ENCODE data around the gene BAZ2B.

DNA sequence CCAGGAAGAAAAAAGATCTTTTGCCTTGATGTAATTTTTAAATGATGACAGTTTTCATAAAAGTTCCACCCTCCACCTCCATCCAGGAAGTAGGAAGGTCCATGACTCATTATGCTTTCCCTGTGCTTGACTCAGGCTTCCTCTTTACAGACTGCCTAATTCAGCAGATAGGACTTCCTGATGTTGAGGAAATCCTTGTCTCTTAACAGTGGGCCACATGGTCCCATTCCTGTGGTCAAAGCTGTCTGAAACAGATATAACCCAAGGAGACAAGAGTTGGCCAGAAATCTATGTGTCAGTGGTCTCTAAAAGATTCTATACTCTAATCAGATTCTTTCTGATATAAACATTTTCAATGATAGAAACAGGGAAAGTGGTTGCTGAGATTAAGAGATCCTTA is 119.1 kb downstream of the BAZ2B start:
- TF ChIP-seq, protein P1, sequence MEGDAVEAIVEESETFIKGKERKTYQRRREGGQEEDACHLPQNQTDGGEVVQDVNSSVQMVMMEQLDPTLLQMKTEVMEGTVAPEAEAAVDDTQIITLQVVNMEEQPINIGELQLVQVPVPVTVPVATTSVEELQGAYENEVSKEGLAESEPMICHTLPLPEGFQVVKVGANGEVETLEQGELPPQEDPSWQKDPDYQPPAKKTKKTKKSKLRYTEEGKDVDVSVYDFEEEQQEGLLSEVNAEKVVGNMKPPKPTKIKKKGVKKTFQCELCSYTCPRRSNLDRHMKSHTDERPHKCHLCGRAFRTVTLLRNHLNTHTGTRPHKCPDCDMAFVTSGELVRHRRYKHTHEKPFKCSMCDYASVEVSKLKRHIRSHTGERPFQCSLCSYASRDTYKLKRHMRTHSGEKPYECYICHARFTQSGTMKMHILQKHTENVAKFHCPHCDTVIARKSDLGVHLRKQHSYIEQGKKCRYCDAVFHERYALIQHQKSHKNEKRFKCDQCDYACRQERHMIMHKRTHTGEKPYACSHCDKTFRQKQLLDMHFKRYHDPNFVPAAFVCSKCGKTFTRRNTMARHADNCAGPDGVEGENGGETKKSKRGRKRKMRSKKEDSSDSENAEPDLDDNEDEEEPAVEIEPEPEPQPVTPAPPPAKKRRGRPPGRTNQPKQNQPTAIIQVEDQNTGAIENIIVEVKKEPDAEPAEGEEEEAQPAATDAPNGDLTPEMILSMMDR (IDR thresholded peaks at IDR 0.05; ENCODE audit: borderline replicate concordance, extremely low read depth, low read length, poor library complexity, severe bottlenecking): no peak
- no peak for TF ChIP-seq EZH2 (IDR thresholded peaks at IDR 0.05; ENCODE audit: borderline replicate concordance, low read depth, low read length, severe bottlenecking)
